Fibroblast of pulmonary artery (primary cell): ENCODE results near the gene SLC35G6.
A peak's percentile ranks its signal among the peaks of the same experiment; 100 is the strongest.
"Not testable (repeated sequence)": the region's sequence is repeated elsewhere in the genome, so short reads cannot be mapped to it uniquely, and the experiment has no call there.

Source experiments
- DNase-seq: peaks from one replicate; pipeline ENCODE4 v3.0.0-alpha.2; 2010; ENCODE audit warnings: low read depth
- H3K4me3 ChIP-seq: replicated peaks from 2 replicates; pipeline ENCODE4 v1.5.1; 2011; ENCODE audit warnings: low read depth, mild to moderate bottlenecking, control low read depth, low read length, moderate library complexity
- TF ChIP-seq, protein P1 (sequence below): IDR thresholded peaks from 2 replicates; pipeline ENCODE4 v1.5.1; 2011; ENCODE audit warnings: mild to moderate bottlenecking, control low read depth, low read length, inconsistent platforms; ENCODE audit errors: missing control alignments

SLC35G6 gene

GRCh38 chr17:7476494-7476893, 4.8 kb upstream of the SLC35G6 start:
- TF ChIP-seq, protein P1, sequence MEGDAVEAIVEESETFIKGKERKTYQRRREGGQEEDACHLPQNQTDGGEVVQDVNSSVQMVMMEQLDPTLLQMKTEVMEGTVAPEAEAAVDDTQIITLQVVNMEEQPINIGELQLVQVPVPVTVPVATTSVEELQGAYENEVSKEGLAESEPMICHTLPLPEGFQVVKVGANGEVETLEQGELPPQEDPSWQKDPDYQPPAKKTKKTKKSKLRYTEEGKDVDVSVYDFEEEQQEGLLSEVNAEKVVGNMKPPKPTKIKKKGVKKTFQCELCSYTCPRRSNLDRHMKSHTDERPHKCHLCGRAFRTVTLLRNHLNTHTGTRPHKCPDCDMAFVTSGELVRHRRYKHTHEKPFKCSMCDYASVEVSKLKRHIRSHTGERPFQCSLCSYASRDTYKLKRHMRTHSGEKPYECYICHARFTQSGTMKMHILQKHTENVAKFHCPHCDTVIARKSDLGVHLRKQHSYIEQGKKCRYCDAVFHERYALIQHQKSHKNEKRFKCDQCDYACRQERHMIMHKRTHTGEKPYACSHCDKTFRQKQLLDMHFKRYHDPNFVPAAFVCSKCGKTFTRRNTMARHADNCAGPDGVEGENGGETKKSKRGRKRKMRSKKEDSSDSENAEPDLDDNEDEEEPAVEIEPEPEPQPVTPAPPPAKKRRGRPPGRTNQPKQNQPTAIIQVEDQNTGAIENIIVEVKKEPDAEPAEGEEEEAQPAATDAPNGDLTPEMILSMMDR = no peak
- no peak overlapping the region for H3K4me3 ChIP-seq
- peak; percentile 46 for DNase-seq

GRCh38 chr17:7476951-7477350, 4.3 kb upstream of the SLC35G6 start:
- TF ChIP-seq, protein P1 = no peak
- no peak overlapping the region for H3K4me3 ChIP-seq
- no peak for DNase-seq

- peak; percentile 78 for DNase-seq
- peak overlapping the region; percentile 71 for H3K4me3 ChIP-seq
- TF ChIP-seq, protein P1 = no peak
These were observed 3.6 kb upstream of the SLC35G6 start for GRCh38 chr17:7477392-7478275.

DNA sequence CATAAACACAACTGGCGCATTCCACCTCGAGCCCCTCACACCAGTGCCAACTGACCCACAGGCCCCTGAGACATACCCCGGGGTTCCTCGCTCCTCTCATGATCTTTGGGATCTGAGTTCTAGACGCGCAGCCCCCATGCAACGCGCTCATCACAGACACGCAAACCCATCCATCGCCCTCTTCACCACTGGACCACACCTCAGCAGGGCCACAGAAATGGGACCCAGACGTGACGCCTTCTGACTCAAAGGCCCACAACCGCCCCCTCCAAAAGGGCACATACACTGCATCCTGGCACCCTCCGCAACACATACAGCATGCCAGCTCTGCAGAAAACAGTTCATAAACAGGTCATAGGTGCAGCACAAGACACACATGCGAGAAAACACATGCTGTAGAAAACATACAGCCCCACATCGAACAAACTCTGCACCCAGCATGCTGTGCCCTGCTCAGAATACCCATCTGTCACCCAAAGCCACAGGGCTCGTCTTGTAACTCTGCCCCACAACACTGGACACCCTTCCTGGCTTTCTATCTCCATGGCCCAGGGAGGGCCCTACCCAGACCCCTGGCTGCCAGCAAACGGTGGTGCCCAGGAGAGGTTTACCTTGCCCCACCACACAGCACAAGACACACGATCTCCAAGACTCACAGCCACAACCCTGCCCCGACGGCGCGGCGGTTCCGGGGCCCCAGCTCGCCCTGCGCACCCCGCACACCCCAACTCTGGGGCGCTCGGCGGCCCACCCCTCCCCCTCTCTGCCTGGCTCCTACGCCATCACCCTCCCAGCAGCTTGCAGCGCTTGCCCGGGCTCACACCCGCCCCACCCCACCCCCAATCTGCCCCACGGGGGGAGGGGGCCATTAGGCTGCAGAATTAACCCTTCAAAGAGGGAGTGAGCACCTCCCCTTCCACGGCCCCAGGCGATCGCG, 2.7 kb upstream of the SLC35G6 start:
- peak overlapping the region; percentile 71 for H3K4me3 ChIP-seq
- DNase-seq = no peak
- TF ChIP-seq, protein P1 = no peak

DNA sequence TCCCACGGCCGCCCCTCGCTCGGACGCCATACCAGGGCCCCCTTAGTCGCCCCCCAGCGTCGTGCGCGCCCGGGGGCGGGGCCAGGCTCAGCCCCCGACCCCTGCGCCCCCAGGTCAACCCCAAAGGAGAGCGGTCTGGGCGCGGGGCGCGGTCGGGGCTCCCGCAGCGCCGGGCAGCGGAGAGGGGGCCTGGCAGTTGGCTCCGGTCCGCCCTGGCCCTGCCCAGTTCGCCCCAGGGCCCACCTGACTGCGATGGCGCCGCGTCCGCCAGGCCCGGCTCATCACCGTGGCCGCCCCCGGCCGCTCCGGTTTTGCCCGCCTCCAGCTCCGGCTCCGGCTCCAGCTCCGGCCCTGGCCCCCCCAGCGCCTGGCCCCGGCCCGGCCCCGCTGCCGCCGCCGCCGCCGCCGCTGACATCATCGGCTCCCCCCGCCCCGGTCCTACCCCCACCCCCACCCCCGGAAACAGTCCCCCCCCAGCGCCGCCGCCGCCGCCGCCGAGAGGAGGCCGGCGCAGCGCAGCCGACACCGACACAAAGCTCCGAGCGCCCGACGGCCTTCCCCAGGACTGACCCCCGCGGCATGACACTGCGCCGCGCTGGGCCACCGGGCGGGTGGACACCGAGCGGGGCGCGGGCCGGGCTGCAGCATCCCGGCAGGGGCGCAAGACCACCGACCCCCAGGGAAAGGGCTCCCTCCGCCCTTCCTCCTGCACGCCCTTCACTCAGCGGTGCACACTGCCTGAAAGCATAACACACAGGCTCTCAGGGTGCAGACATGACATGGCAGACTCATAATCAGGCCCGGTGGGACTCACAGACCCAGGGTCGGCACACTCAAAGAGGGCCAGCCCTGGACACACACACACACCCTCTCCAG, 1.8 kb upstream of the SLC35G6 start, which contains the start of gene ZBTB4:
Gene ZBTB4, minus strand, starts transcription at position 419 of the 876 bp plus-strand sequence. CDS start 12,830 bp downstream, outside the sequence.
- H3K4me3 ChIP-seq = peak within 1 kb of the TSS; percentile 71
- TF ChIP-seq, protein P1 = no peak
- no peak for DNase-seq

- TF ChIP-seq, protein P1 = no peak
- H3K4me3 ChIP-seq = peak overlapping the region; percentile 71
- DNase-seq = no peak
These were observed 1.2 kb upstream of the SLC35G6 start for GRCh38 chr17:7480089-7480384.

DNA sequence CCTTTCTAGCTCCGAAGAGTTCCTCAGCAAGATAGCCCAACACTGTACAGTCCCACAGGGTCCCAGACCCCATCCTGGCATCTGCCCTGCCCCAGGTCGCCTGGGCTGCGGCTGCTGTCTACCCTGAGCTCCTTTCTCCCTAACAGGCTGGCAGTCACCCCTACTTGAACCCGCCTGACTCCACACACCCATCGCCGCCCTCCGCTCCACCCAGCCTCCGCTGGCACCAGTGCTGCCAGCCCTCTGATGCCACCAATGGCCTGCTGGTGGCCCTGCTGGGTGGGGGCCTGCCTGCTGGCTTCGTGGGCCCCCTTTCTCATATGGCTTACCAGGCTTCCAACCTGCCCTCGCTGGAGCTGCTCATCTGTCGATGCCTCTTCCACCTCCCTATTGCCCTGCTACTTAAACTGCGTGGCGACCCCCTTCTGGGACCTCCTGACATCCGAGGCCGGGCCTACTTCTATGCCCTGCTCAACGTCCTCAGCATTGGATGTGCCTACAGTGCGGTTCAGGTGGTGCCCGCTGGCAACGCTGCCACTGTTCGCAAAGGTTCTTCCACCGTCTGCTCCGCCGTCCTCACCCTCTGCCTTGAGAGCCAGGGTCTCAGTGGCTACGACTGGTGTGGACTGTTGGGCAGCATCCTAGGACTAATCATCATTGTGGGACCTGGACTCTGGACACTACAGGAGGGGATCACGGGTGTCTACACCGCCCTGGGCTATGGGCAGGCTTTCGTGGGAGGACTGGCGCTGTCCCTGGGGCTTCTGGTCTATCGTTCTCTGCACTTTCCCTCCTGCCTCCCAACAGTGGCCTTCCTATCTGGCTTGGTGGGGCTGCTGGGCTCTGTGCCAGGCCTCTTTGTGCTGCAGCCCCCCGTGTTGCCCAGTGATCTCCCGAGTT, 846 bp downstream of the SLC35G6 start:
- not testable (repeated sequence) for H3K4me3 ChIP-seq, DNase-seq

DNA sequence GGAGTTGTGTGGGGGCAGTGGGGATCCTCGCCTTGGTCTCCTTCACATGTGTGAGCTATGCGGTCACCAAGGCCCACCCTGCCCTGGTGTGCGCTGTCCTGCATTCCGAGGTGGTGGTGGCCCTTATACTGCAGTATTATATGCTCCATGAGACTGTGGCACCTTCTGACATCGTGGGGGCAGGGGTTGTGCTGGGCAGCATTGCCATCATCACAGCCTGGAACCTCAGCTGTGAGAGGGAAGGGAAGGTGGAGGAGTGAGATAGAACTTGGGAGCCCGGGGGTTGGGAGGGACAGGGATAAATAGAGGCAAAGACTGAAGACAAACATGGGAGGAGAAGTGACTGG, 1.5 kb downstream of the SLC35G6 start:
- not testable (repeated sequence) for DNase-seq
- H3K4me3 ChIP-seq = peak overlapping the region; percentile 85
